ENCODE results near the gene ERICH4. TPM values are rescaled to one million over a fixed set of nuclear protein-coding genes. Genes with fewer than 3 reads are reported as not detected.

ERICH4 gene
- total and polyA plus RNA-seq, 2 of the 13 experiments (the other 11 are each of a cell fraction or from before 2014, with no cell fraction given) = 0.40 to 0.64 TPM

- Histone ChIP-seq H3K4me2 (ENCODE audit: low read depth, low read length) (no peak overlapping the region), H3K9ac (ENCODE audit: insufficient read depth, low read depth, low read length) (no peak overlapping the region), H2AFZ (ENCODE audit: low read length) (no peak overlapping the region), H4K20me1 (ENCODE audit: insufficient read depth, low read length) (no peaks in the 10 kb centered on the region), H3K27ac (ENCODE audit: extremely low read length, insufficient read depth, low read length) (no peak overlapping the region), H3K27me3 (ENCODE audit: control insufficient read depth in 1 of 2, insufficient read depth in 2 of 2, low read length in 2 of 2) (no peaks in the 10 kb centered on the region), H3K9me3 (ENCODE audit: low read length) (no peaks in the 10 kb centered on the region), H3K79me2 (ENCODE audit: insufficient read depth, low read length) (no peaks in the 10 kb centered on the region), H3K4me3 (replicated peaks in 1 of 3; ENCODE audit: insufficient read depth in 1 of 3, low read depth in 2 of 3, low read length in 3 of 3) (no peak overlapping the region), H3K4me1 (ENCODE audit: insufficient read depth, low read length) (peaks cover 30% of the 10 kb centered on the region), H3K36me3 (replicated peaks in 1 of 2; ENCODE audit: control insufficient read depth in 1 of 2, insufficient read depth in 2 of 2, low read length in 2 of 2) (peaks cover 7 to 15% of the 10 kb centered on the region in 2 experiments; a peak in 4 of 5 replicates)
- in situ Hi-C loops (cut with HindIII; ENCODE audit: extremely low pct_ligation_motif_present, low pct_unique_long_range_greater_than_20kb) (no loop called here), intact Hi-C loops (cut with micrococcal nuclease; ENCODE audit: unreplicated experiment) (no loop called here)
- DNase-seq (ENCODE audit: low spot score) (no peak), ATAC-seq (no peak), FAIRE-seq (no peak)
- BruUV-seq (replicated peaks) = no TSS peak
- CTCF ChIA-PET (ENCODE audit: low intra/inter-chr PET ratio, low total read pairs) = no interaction called here
- WGBS (ENCODE audit: low lambda C conversion rate) = 86% methylated on average over 7 of the region's 9 CpGs
- TF ChIP-seq ZBTB34 (CRISPR knock-in tag; IDR thresholded peaks at IDR 0.05) (no peak), HOXA9 (CRISPR knock-in tag; IDR thresholded peaks at IDR 0.05; ENCODE audit: borderline replicate concordance) (no peak), ZNF546 (CRISPR knock-in tag; conservative IDR thresholded peaks at IDR 0.05) (no peak), ARID3A (IDR thresholded peaks at IDR 0.05; ENCODE audit: low read depth, low read length) (no peak), MED8 (CRISPR knock-in tag; IDR thresholded peaks at IDR 0.05; ENCODE audit: insufficient replicate concordance) (no peak)
- TF ChIP-seq, protein P1, sequence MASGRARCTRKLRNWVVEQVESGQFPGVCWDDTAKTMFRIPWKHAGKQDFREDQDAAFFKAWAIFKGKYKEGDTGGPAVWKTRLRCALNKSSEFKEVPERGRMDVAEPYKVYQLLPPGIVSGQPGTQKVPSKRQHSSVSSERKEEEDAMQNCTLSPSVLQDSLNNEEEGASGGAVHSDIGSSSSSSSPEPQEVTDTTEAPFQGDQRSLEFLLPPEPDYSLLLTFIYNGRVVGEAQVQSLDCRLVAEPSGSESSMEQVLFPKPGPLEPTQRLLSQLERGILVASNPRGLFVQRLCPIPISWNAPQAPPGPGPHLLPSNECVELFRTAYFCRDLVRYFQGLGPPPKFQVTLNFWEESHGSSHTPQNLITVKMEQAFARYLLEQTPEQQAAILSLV (CRISPR knock-in tag; IDR thresholded peaks at IDR 0.05; ENCODE audit: borderline replicate concordance) = no peak
- TF ChIP-seq, protein P2, sequence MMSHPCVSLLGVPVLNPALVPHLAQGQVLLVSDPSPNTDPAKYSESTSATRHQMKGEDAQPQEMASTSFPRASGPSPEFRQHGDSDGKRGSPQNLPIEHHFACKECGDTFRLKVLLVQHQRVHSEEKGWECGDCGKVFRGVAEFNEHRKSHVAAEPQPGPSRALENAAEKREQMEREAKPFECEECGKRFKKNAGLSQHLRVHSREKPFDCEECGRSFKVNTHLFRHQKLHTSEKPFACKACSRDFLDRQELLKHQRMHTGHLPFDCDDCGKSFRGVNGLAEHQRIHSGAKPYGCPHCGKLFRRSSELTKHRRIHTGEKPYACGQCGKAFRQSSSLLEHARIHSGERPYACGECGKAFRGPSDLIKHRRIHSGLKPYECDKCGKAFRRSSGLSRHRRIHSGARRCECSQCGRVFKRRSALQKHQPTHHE (CRISPR knock-in tag; IDR thresholded peaks at IDR 0.05; ENCODE audit: borderline replicate concordance) = no peak
- TF ChIP-seq, protein P3, sequence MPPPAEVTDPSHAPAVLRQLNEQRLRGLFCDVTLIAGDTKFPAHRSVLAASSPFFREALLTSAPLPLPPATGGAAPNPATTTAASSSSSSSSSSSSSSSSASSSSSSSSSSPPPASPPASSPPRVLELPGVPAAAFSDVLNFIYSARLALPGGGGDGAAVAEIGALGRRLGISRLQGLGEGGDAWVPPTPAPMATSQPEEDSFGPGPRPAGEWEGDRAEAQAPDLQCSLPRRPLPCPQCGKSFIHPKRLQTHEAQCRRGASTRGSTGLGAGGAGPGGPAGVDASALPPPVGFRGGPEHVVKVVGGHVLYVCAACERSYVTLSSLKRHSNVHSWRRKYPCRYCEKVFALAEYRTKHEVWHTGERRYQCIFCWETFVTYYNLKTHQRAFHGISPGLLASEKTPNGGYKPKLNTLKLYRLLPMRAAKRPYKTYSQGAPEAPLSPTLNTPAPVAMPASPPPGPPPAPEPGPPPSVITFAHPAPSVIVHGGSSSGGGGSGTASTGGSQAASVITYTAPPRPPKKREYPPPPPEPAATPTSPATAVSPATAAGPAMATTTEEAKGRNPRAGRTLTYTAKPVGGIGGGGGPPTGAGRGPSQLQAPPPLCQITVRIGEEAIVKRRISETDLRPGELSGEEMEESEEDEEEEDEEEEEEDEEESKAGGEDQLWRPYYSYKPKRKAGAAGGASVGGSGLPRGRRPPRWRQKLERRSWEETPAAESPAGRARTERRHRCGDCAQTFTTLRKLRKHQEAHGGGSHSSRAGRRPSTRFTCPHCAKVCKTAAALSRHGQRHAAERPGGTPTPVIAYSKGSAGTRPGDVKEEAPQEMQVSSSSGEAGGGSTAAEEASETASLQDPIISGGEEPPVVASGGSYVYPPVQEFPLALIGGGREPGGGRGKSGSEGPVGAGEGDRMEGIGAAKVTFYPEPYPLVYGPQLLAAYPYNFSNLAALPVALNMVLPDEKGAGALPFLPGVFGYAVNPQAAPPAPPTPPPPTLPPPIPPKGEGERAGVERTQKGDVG (CRISPR knock-in tag; IDR thresholded peaks at IDR 0.05; ENCODE audit: borderline replicate concordance) = no peak
- POLR2A ChIA-PET = interaction anchor here (0.6 kb wide), 1 partner anchor 394 kb away, joined by 3 read pairs; no protein-coding TSS in a partner anchor
These were observed 31.6 kb upstream of the ERICH4 start for GRCh38 chr19:41411100-41411967.

Measured in HepG2 (cell line).